HEK293 (cell line): ENCODE measurements around the gene A1CF.

Source experiments
- CTCF ChIA-PET: fragments of 350-600 bp; formaldehyde crosslinking; extraction: SDS; loops from one replicate; lab custom pipeline; 2021; ENCODE audit warnings: antibody characterized with exemption; lab: Yijun Ruan, JAX
- POLR2A ChIA-PET: fragments of 300-600 bp; formaldehyde crosslinking; extraction: SDS; loops from one replicate; lab custom pipeline; 2020; ENCODE audit warnings: antibody characterized with exemption, inconsistent platforms; lab: Yijun Ruan, JAX
- H3K27ac ChIP-seq: fragments of 200-500 bp; sonication (Bioruptor generic); 2 replicates; pipeline ENCODE4 v1.5.1; 2014; ENCODE audit warnings: low read depth, low read length, control low read depth, inconsistent platforms; ENCODE audit errors: extremely low read depth
- H3K36me3 ChIP-seq, 2 experiments: fragments of 200-500 bp in 1 of 2; sonication (Bioruptor generic) in 1 of 2; 1 replicate in 1 of 2; 2 replicates in 1 of 2; pipeline ENCODE4 v1.5.1; 2014 to 2017; ENCODE audit warnings: inconsistent platforms in 2 of 2, low read length in 2 of 2; ENCODE audit not compliant: control insufficient read depth in 2 of 2, insufficient read depth in 1 of 2
- H3K4me1 ChIP-seq: fragments of 200-500 bp; sonication (Bioruptor generic); 2 replicates; pipeline ENCODE4 v1.5.1; 2014; ENCODE audit warnings: mild to moderate bottlenecking, low read length, inconsistent platforms; ENCODE audit not compliant: control insufficient read depth, insufficient read depth
- H3K4me3 ChIP-seq: 2 replicates; pipeline ENCODE4 v1.5.1; 2011; ENCODE audit warnings: low read depth, mild to moderate bottlenecking, control low read depth, low read length, moderate library complexity
- H3K9me3 ChIP-seq: fragments of 200-500 bp; sonication (Bioruptor generic); 2 replicates; pipeline ENCODE4 v1.5.1; 2014; ENCODE audit warnings: low read depth, low read length, inconsistent platforms; ENCODE audit not compliant: control insufficient read depth, insufficient read depth
- AEBP2 ChIP-seq: fragments of 450-650 bp; formaldehyde crosslinking; IDR thresholded peaks from 2 replicates; pipeline ENCODE4 v1.5.1; 2016; ENCODE audit warnings: missing biosample characterization, missing genetic modification characterization, borderline replicate concordance
- GLI2 ChIP-seq: fragments of 450-650 bp; formaldehyde crosslinking; IDR thresholded peaks from 2 replicates; pipeline ENCODE4; 2017; ENCODE audit warnings: missing biosample characterization, missing genetic modification characterization, low read depth, borderline replicate concordance
- GLIS2 ChIP-seq: fragments of 450-650 bp; formaldehyde crosslinking; IDR thresholded peaks from 2 replicates; pipeline ENCODE4 v1.5.1; 2016; ENCODE audit warnings: missing biosample characterization, missing genetic modification characterization
- HOXA7 ChIP-seq: sonication (generic); formaldehyde crosslinking; IDR thresholded peaks from 2 replicates; pipeline ENCODE4 v1.8.1; 2022; ENCODE audit warnings: missing genetic modification reagents, borderline replicate concordance
- HOXD13 ChIP-seq: sonication (generic); formaldehyde crosslinking; IDR thresholded peaks from 2 replicates; pipeline ENCODE4 v1.8.0; 2022; ENCODE audit warnings: missing genetic modification reagents, borderline replicate concordance
- KLF7 ChIP-seq: fragments of 450-650 bp; formaldehyde crosslinking; IDR thresholded peaks from 2 replicates; pipeline ENCODE4 v1.5.1; 2016; ENCODE audit warnings: missing biosample characterization, missing genetic modification characterization, borderline replicate concordance
- RBAK ChIP-seq: fragments of 450-650 bp; formaldehyde crosslinking; IDR thresholded peaks from 2 replicates; pipeline ENCODE4 v1.5.1; 2016; ENCODE audit warnings: missing biosample characterization, missing genetic modification characterization
- REPIN1 ChIP-seq: fragments of 450-650 bp; formaldehyde crosslinking; IDR thresholded peaks from 2 replicates; pipeline ENCODE4 v1.5.1; 2017; ENCODE audit warnings: missing biosample characterization, missing genetic modification characterization, low read depth
- SP3 ChIP-seq: fragments of 450-650 bp; formaldehyde crosslinking; IDR thresholded peaks from 2 replicates; pipeline ENCODE4 v1.5.1; 2016; ENCODE audit warnings: missing biosample characterization, missing genetic modification characterization
- YY1 ChIP-seq: fragments of 450-650 bp; formaldehyde crosslinking; IDR thresholded peaks from 2 replicates; pipeline ENCODE4 v1.5.1; 2018; ENCODE audit warnings: missing biosample characterization, missing genetic modification characterization
- YY2 ChIP-seq: fragments of 450-650 bp; formaldehyde crosslinking; IDR thresholded peaks from 2 replicates; pipeline ENCODE4 v1.5.1; 2016; ENCODE audit warnings: missing biosample characterization, missing genetic modification characterization
- ZBTB44 ChIP-seq: fragments of 450-650 bp; IDR thresholded peaks from 2 replicates; pipeline ENCODE4 v1.5.1; 2018; ENCODE audit warnings: missing biosample characterization, mild to moderate bottlenecking, missing genetic modification characterization
- ZFP41 ChIP-seq: fragments of 450-650 bp; formaldehyde crosslinking; IDR thresholded peaks from 2 replicates; pipeline ENCODE4 v1.5.1; 2016; ENCODE audit warnings: missing biosample characterization, missing genetic modification characterization, borderline replicate concordance
- ZNF132 ChIP-seq: fragments of 450-650 bp; formaldehyde crosslinking; IDR thresholded peaks from 2 replicates; pipeline ENCODE4 v1.5.1; 2017; ENCODE audit warnings: missing biosample characterization, missing genetic modification characterization, borderline replicate concordance
- ZNF16 ChIP-seq: fragments of 450-650 bp; formaldehyde crosslinking; IDR thresholded peaks from 2 replicates; pipeline ENCODE4 v1.5.1; 2016; ENCODE audit warnings: low read depth, missing biosample characterization, missing genetic modification characterization
- ZNF174 ChIP-seq: fragments of 450-650 bp; formaldehyde crosslinking; IDR thresholded peaks from 2 replicates; pipeline ENCODE4 v1.5.0; 2017; ENCODE audit warnings: missing biosample characterization, mild to moderate bottlenecking, missing genetic modification characterization
- ZNF2 ChIP-seq: fragments of 450-650 bp; formaldehyde crosslinking; IDR thresholded peaks from 2 replicates; pipeline ENCODE4 v1.5.1; 2016; ENCODE audit warnings: missing biosample characterization, missing genetic modification characterization
- ZNF449 ChIP-seq: fragments of 450-650 bp; formaldehyde crosslinking; IDR thresholded peaks from 2 replicates; pipeline ENCODE4 v1.5.1; 2017; ENCODE audit warnings: missing biosample characterization, mild to moderate bottlenecking, missing genetic modification characterization, moderate library complexity
- ZNF473 ChIP-seq: fragments of 450-650 bp; formaldehyde crosslinking; IDR thresholded peaks from 2 replicates; pipeline ENCODE4 v1.5.1; 2017; ENCODE audit warnings: missing biosample characterization, missing genetic modification characterization
- ZNF513 ChIP-seq: fragments of 450-650 bp; IDR thresholded peaks from 2 replicates; pipeline ENCODE4 v1.5.1; 2018; ENCODE audit warnings: missing biosample characterization, missing genetic modification characterization
- ZNF521 ChIP-seq: fragments of 450-650 bp; formaldehyde crosslinking; IDR thresholded peaks from 2 replicates; pipeline ENCODE4 v1.5.1; 2017; ENCODE audit warnings: missing biosample characterization, mild to moderate bottlenecking, missing genetic modification characterization
- ZNF529 ChIP-seq: fragments of 450-650 bp; formaldehyde crosslinking; IDR thresholded peaks from 2 replicates; pipeline ENCODE4 v1.5.1; 2017; ENCODE audit warnings: missing genetic modification characterization, missing biosample characterization; ENCODE audit not compliant: insufficient replicate concordance
- ZNF626 ChIP-seq: fragments of 450-650 bp; sonication (Bioruptor Pico); formaldehyde crosslinking; IDR thresholded peaks from 2 replicates; pipeline ENCODE4 v1.5.1; 2018; ENCODE audit warnings: missing biosample characterization, missing genetic modification characterization, inconsistent platforms
- ZNF664 ChIP-seq: fragments of 450-650 bp; formaldehyde crosslinking; IDR thresholded peaks from 2 replicates; pipeline ENCODE4 v1.5.1; 2016; ENCODE audit warnings: missing biosample characterization, missing genetic modification characterization
- ZNF692 ChIP-seq: fragments of 450-650 bp; formaldehyde crosslinking; IDR thresholded peaks from 2 replicates; pipeline ENCODE4 v1.5.1; 2016; ENCODE audit warnings: missing biosample characterization, missing genetic modification characterization
- ZNF701 ChIP-seq: fragments of 450-650 bp; formaldehyde crosslinking; IDR thresholded peaks from 2 replicates; pipeline ENCODE4 v1.5.1; 2016; ENCODE audit warnings: missing biosample characterization, missing genetic modification characterization
- ZNF768 ChIP-seq: fragments of 450-650 bp; formaldehyde crosslinking; IDR thresholded peaks from 2 replicates; pipeline ENCODE4 v1.5.1; 2018; ENCODE audit warnings: missing biosample characterization, mild to moderate bottlenecking, missing genetic modification characterization
- ZNF791 ChIP-seq: fragments of 450-650 bp; formaldehyde crosslinking; IDR thresholded peaks from 2 replicates; pipeline ENCODE4 v1.5.1; 2016; ENCODE audit warnings: missing biosample characterization, missing genetic modification characterization
- ZNF837 ChIP-seq: fragments of 450-650 bp; formaldehyde crosslinking; IDR thresholded peaks from 2 replicates; pipeline ENCODE4 v1.5.1; 2016; ENCODE audit warnings: missing biosample characterization, missing genetic modification characterization
- ZNF843 ChIP-seq: fragments of 450-650 bp; formaldehyde crosslinking; IDR thresholded peaks from 2 replicates; pipeline ENCODE4 v1.5.1; 2016; ENCODE audit warnings: missing biosample characterization, missing genetic modification characterization
- ZSCAN23 ChIP-seq: fragments of 450-650 bp; formaldehyde crosslinking; IDR thresholded peaks from 2 replicates; pipeline ENCODE4 v1.5.1; 2016; ENCODE audit warnings: missing biosample characterization, missing genetic modification characterization

The A1CF gene

GRCh38 chr10:50862719-50863118 is 22.7 kb downstream of the A1CF start:
- TF ChIP-seq RBAK (tag by site-specific recombination) (no peak), ZBTB44 (no peak), YY1 (tag by site-specific recombination) (no peak), ZNF692 (tag by site-specific recombination) (no peak), YY2 (no peak), ZNF768 (no peak), REPIN1 (tag by site-specific recombination) (no peak), ZNF837 (tag by site-specific recombination) (no peak), ZNF473 (tag by site-specific recombination) (no peak), ZFP41 (no peak), ZNF513 (no peak), ZNF449 (no peak), ZNF16 (tag by site-specific recombination) (no peak), SP3 (tag by site-specific recombination) (no peak), ZSCAN23 (no peak), ZNF701 (no peak), HOXD13 (no peak), ZNF174 (tag by site-specific recombination) (no peak), ZNF791 (tag by site-specific recombination) (no peak)
- CTCF ChIA-PET = no interaction called here
- POLR2A ChIA-PET = no interaction called here

GRCh38 chr10:50861370-50861769 is 24.1 kb downstream of the A1CF start:
- Histone ChIP-seq H3K36me3 (no peaks in the 10 kb centered on the region), H3K9me3 (no peaks in the 10 kb centered on the region), H3K4me1 (peaks cover 2% of the 10 kb centered on the region; the same call in 1 of the 2 replicates), H3K27ac (no peak overlapping the region), H3K4me3 (no peak overlapping the region)
- CTCF ChIA-PET = no interaction called here
- POLR2A ChIA-PET = no interaction called here
- TF ChIP-seq ZNF843 (tag by site-specific recombination) = no peak
- TF ChIP-seq AEBP2 = no peak
- no peak for TF ChIP-seq ZNF664
- TF ChIP-seq GLIS2 = no peak
- TF ChIP-seq ZNF529 (tag by site-specific recombination) = no peak
- TF ChIP-seq ZNF2 (tag by site-specific recombination) = no peak
- no peak for TF ChIP-seq ZNF521 (tag by site-specific recombination)
- TF ChIP-seq KLF7 = no peak
- TF ChIP-seq HOXA7 (CRISPR knock-in tag) = no peak
- TF ChIP-seq ZNF132 (tag by site-specific recombination) = no peak
- no peak for TF ChIP-seq ZNF626 (tag by site-specific recombination)
- TF ChIP-seq GLI2 (tag by site-specific recombination) = no peak

More at GRCh38 chr10:50862719-50863118, 22.7 kb downstream of the A1CF start:
- no peak overlapping the region for H3K27ac ChIP-seq
- H3K9me3 ChIP-seq = no peaks in the 10 kb centered on the region
- no peak overlapping the region for H3K4me3 ChIP-seq
- H3K4me1 ChIP-seq = no peaks in the 10 kb centered on the region
- no peaks in the 10 kb centered on the region for H3K36me3 ChIP-seq
